ENCODE measurements around the gene SV2C.

- TF ChIP-seq POLR2A (IDR thresholded peaks at IDR 0.05) (no peak), CTCF (IDR thresholded peaks at IDR 0.05) (no peak), EP300 (IDR thresholded peaks at IDR 0.05) (no peak)
These were observed 147.6 kb downstream of the SV2C start for GRCh38 chr5:76230711-76231285.

Data from tibial nerve (tissue), 4 donors.